SK-N-SH treated with all-trans-retinoic acid at 6 μM for 48 hours (cell line): ENCODE results near the gene WNK3.

Experiments
- ATAC-seq: fragments of 200-7000 bp; cut with Tn5 transposase; 3 replicates; pipeline ENCODE4 v1.9.1; 2020; ENCODE audit warnings: mild to moderate bottlenecking, moderate library complexity
- ARNTL ChIP-seq: fragments of 450-650 bp; formaldehyde crosslinking; IDR thresholded peaks from 2 replicates; pipeline ENCODE4 v1.5.0; 2020; ENCODE audit warnings: low read depth, mild to moderate bottlenecking, moderate library complexity, borderline replicate concordance
- ESRRG ChIP-seq: fragments of 250-450 bp; sonication (Bioruptor Pico); IDR thresholded peaks from 2 replicates; pipeline ENCODE4 v1.6.1; 2021; ENCODE audit warnings: mild to moderate bottlenecking
- GLIS3 ChIP-seq: fragments of 250-450 bp; sonication (Bioruptor Pico); IDR thresholded peaks from 2 replicates; pipeline ENCODE4 v1.5.0; 2020; ENCODE audit warnings: mild to moderate bottlenecking, moderate library complexity
- ISL1 ChIP-seq: fragments of 250-450 bp; sonication (Bioruptor Pico); IDR thresholded peaks from 2 replicates; pipeline ENCODE4 v2.1.2; 2022; ENCODE audit warnings: mild to moderate bottlenecking, moderate library complexity
- OSR1 ChIP-seq: fragments of 250-450 bp; sonication (Bioruptor Pico); IDR thresholded peaks from 2 replicates; pipeline ENCODE4 v1.8.0; 2022; ENCODE audit warnings: moderate library complexity, mild to moderate bottlenecking, inconsistent platforms
- POU6F1 ChIP-seq: fragments of 250-450 bp; sonication (Bioruptor Pico); IDR thresholded peaks from 2 replicates; pipeline ENCODE4 v1.8.0; 2021; ENCODE audit warnings: low read depth, mild to moderate bottlenecking, moderate library complexity, borderline replicate concordance
- PPARA ChIP-seq: fragments of 250-450 bp; sonication (Bioruptor Pico); IDR thresholded peaks from 2 replicates; pipeline ENCODE4 v1.5.0; 2020; ENCODE audit warnings: mild to moderate bottlenecking, borderline replicate concordance
- RARB ChIP-seq: fragments of 250-450 bp; sonication (Bioruptor Pico); IDR thresholded peaks from 2 replicates; pipeline ENCODE4 v1.8.0; 2021; ENCODE audit warnings: mild to moderate bottlenecking, moderate library complexity
- SNAI2 ChIP-seq: fragments of 250-450 bp; sonication (Bioruptor Pico); IDR thresholded peaks from 2 replicates; pipeline ENCODE4 v1.5.0; 2020; ENCODE audit warnings: mild to moderate bottlenecking, moderate library complexity
- TCF4 ChIP-seq: fragments of 250-450 bp; sonication (Bioruptor Pico); IDR thresholded peaks from 2 replicates; pipeline ENCODE4 v1.8.0; 2021; ENCODE audit warnings: mild to moderate bottlenecking, moderate library complexity, borderline replicate concordance
- TOX ChIP-seq: fragments of 250-450 bp; sonication (Bioruptor Pico); IDR thresholded peaks from 2 replicates; pipeline ENCODE4 v1.8.0; 2021; ENCODE audit warnings: mild to moderate bottlenecking, moderate library complexity, borderline replicate concordance
- ZC3H10 ChIP-seq: fragments of 250-450 bp; sonication (Bioruptor Pico); IDR thresholded peaks from 2 replicates; pipeline ENCODE4 v1.5.1; 2021; ENCODE audit warnings: mild to moderate bottlenecking, moderate library complexity
- ZFP3 ChIP-seq: fragments of 250-450 bp; sonication (Bioruptor Pico); IDR thresholded peaks from 2 replicates; pipeline ENCODE4 v1.5.0; 2020; ENCODE audit warnings: mild to moderate bottlenecking, moderate library complexity
- ZFP30 ChIP-seq: fragments of 450-650 bp; formaldehyde crosslinking; IDR thresholded peaks from 2 replicates; pipeline ENCODE4 v1.5.0; 2022; ENCODE audit warnings: mild to moderate bottlenecking, moderate library complexity
- ZNF565 ChIP-seq: fragments of 450-650 bp; formaldehyde crosslinking; conservative IDR thresholded peaks from 2 replicates; pipeline ENCODE4 v1.5.0; 2020; ENCODE audit warnings: low read depth, mild to moderate bottlenecking, moderate library complexity
- ZNF70 ChIP-seq: fragments of 450-650 bp; formaldehyde crosslinking; IDR thresholded peaks from 2 replicates; pipeline ENCODE4 v1.5.0; 2020; ENCODE audit warnings: mild to moderate bottlenecking, moderate library complexity
- ZNF8 ChIP-seq: fragments of 450-650 bp; formaldehyde crosslinking; IDR thresholded peaks from 2 replicates; pipeline ENCODE4 v1.5.0; 2020; ENCODE audit warnings: mild to moderate bottlenecking, moderate library complexity
- TF ChIP-seq, protein P1 (sequence below): fragments of 250-450 bp; sonication (Bioruptor Pico); IDR thresholded peaks from 2 replicates; pipeline ENCODE4 v1.8.0; 2020; ENCODE audit warnings: mild to moderate bottlenecking, moderate library complexity, borderline replicate concordance
- TF ChIP-seq, protein P2 (sequence below): fragments of 250-450 bp; sonication (Bioruptor Pico); IDR thresholded peaks from 2 replicates; pipeline ENCODE4 v1.5.1; 2020; ENCODE audit warnings: low read depth, mild to moderate bottlenecking, moderate library complexity
- TF ChIP-seq, protein P3 (sequence below): fragments of 250-450 bp; sonication (Bioruptor Pico); IDR thresholded peaks from 2 replicates; pipeline ENCODE4 v1.5.0; 2020; ENCODE audit warnings: mild to moderate bottlenecking, moderate library complexity

The WNK3 gene

DNA sequence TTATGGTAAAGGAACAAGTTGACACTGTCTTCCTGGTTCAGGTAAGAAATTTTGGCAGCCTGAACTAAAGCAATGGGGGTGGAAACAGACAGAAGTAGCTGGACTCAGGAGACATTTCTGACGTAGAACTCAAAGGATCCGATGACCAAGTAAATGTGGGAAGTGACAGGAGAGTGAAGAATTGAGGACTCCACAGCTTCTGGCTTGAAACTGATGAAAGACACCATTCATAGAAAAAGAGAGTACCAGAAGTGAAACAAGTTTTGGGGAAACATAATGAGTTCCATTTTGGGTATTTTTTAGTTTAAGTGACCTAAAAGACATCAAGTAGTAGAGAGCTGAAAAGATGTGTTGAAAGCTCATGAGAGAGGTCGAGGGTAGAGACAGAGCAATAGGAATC, 180.5 kb downstream of the WNK3 start:
- no peak for ATAC-seq
- TF ChIP-seq, protein P1, sequence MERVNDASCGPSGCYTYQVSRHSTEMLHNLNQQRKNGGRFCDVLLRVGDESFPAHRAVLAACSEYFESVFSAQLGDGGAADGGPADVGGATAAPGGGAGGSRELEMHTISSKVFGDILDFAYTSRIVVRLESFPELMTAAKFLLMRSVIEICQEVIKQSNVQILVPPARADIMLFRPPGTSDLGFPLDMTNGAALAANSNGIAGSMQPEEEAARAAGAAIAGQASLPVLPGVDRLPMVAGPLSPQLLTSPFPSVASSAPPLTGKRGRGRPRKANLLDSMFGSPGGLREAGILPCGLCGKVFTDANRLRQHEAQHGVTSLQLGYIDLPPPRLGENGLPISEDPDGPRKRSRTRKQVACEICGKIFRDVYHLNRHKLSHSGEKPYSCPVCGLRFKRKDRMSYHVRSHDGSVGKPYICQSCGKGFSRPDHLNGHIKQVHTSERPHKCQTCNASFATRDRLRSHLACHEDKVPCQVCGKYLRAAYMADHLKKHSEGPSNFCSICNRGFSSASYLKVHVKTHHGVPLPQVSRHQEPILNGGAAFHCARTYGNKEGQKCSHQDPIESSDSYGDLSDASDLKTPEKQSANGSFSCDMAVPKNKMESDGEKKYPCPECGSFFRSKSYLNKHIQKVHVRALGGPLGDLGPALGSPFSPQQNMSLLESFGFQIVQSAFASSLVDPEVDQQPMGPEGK (CRISPR knock-in tag), result no peak
- TF ChIP-seq POU6F1 (CRISPR knock-in tag), result no peak
- no peak for TF ChIP-seq ZC3H10 (CRISPR knock-in tag)
- no peak for TF ChIP-seq GLIS3 (CRISPR knock-in tag)
- no peak for TF ChIP-seq ZFP3 (CRISPR knock-in tag)
- no peak for TF ChIP-seq ZFP30 (CRISPR knock-in tag)
- no peak for TF ChIP-seq ZNF565 (CRISPR knock-in tag)
- TF ChIP-seq ESRRG, result no peak
- TF ChIP-seq SNAI2 (CRISPR knock-in tag), result no peak
- TF ChIP-seq ZNF70 (CRISPR knock-in tag), result no peak

- TF ChIP-seq ARNTL (CRISPR knock-in tag), result no peak
- no peak for TF ChIP-seq ZC3H10 (CRISPR knock-in tag)
- TF ChIP-seq ZFP3 (CRISPR knock-in tag), result no peak
- no peak for TF ChIP-seq OSR1 (CRISPR knock-in tag)
- no peak for TF ChIP-seq GLIS3 (CRISPR knock-in tag)
- TF ChIP-seq, all 23 proteins: peak for 0
- ATAC-seq, result no peak
These were observed 184.1 kb downstream of the WNK3 start for GRCh38 chrX:54173791-54174190.

DNA sequence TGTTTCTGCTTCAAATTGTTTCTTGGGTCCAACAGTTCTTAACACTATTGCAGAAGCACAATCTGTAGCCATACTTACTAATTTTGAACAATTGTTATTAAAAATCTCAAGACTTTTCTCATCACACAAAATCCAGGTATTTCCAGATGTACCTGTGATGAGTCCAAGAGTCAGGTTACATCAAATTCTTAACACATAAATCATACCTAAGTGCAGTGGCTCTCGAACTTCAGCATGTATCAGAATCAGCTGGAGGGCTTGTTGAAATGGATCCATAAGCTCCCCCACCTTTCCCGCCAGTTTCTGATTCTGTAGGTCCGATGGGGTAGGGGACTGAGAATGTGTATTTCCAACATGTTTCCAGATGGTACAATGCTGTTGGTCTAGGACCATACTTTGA, 185.4 kb downstream of the WNK3 start:
- no peak for ATAC-seq

DNA sequence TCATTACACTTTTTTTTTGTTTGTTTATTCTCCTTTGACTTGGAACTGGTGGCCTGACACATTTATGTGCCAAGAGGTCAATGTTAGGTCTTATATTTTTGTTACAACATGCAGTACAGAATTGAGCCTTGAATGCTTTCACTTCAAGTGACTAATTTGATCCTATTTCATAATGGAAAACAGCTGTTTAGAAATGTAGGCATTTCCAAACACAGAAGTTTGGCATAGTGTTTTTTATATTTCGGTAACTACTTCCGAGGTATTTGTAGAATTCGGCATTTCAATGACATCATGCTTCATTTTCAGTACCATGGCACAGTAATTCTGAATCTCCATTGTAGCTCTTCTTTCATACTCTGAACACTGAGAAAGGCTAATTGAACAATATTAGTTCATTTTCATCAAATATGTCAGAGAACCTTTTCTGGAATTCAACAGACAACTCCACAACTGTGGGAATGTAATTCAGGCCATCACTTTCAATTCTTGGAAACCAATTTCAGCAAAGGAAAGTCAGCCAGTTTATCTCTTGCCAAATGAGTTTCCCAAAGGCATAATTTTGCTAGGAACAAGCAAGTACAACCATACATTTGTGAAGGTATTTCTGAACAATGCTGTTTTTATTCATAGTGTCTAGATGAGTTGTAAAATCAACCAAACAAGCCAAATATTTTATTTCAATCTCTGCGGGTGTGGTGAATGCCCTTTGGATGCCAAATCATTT, 186.2 kb downstream of the WNK3 start:
- no peak for TF ChIP-seq SNAI2 (CRISPR knock-in tag)
- no peak for TF ChIP-seq OSR1 (CRISPR knock-in tag)
- ATAC-seq, result peak; percentile 60

More for the DNA sequence above, 185.4 kb downstream of the WNK3 start:
- TF ChIP-seq ZFP30 (CRISPR knock-in tag) (no peak), SNAI2 (CRISPR knock-in tag) (no peak), TCF4 (CRISPR knock-in tag) (no peak), ZC3H10 (CRISPR knock-in tag) (no peak), TOX (CRISPR knock-in tag) (no peak), ISL1 (CRISPR knock-in tag) (no peak), ARNTL (CRISPR knock-in tag) (no peak)
- TF ChIP-seq, protein P2, sequence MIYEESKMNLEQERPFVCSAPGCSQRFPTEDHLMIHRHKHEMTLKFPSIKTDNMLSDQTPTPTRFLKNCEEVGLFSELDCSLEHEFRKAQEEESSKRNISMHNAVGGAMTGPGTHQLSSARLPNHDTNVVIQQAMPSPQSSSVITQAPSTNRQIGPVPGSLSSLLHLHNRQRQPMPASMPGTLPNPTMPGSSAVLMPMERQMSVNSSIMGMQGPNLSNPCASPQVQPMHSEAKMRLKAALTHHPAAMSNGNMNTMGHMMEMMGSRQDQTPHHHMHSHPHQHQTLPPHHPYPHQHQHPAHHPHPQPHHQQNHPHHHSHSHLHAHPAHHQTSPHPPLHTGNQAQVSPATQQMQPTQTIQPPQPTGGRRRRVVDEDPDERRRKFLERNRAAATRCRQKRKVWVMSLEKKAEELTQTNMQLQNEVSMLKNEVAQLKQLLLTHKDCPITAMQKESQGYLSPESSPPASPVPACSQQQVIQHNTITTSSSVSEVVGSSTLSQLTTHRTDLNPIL (CRISPR knock-in tag), result no peak
- TF ChIP-seq, all 23 proteins: peak for 0

DNA sequence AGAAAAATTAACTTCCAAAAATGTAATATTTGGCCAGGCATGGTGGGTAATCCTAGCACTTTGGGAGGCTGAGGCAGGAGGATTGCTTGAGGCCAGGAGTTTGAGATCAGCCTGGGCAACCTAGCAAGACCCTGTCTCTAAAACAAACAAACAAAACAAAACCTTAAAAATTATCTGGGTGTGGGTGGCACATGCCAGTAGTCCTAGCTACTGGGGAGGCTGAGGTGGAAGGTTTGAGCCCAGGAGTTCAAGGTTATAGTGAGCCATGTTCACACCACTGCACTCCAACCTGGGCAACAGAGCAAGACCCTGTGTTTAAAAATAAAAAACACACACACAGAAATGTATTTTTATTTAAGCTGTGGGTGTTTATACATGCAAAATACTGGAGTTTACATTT, 186.8 kb downstream of the WNK3 start:
- no peak for ATAC-seq
- TF ChIP-seq ZNF8 (CRISPR knock-in tag) (no peak), ZFP30 (CRISPR knock-in tag) (no peak), ZC3H10 (CRISPR knock-in tag) (no peak), POU6F1 (CRISPR knock-in tag) (no peak), ISL1 (CRISPR knock-in tag) (no peak), RARB (no peak), TCF4 (CRISPR knock-in tag) (no peak), GLIS3 (CRISPR knock-in tag) (no peak), OSR1 (CRISPR knock-in tag) (no peak), PPARA (CRISPR knock-in tag) (no peak)
- TF ChIP-seq, protein P3, sequence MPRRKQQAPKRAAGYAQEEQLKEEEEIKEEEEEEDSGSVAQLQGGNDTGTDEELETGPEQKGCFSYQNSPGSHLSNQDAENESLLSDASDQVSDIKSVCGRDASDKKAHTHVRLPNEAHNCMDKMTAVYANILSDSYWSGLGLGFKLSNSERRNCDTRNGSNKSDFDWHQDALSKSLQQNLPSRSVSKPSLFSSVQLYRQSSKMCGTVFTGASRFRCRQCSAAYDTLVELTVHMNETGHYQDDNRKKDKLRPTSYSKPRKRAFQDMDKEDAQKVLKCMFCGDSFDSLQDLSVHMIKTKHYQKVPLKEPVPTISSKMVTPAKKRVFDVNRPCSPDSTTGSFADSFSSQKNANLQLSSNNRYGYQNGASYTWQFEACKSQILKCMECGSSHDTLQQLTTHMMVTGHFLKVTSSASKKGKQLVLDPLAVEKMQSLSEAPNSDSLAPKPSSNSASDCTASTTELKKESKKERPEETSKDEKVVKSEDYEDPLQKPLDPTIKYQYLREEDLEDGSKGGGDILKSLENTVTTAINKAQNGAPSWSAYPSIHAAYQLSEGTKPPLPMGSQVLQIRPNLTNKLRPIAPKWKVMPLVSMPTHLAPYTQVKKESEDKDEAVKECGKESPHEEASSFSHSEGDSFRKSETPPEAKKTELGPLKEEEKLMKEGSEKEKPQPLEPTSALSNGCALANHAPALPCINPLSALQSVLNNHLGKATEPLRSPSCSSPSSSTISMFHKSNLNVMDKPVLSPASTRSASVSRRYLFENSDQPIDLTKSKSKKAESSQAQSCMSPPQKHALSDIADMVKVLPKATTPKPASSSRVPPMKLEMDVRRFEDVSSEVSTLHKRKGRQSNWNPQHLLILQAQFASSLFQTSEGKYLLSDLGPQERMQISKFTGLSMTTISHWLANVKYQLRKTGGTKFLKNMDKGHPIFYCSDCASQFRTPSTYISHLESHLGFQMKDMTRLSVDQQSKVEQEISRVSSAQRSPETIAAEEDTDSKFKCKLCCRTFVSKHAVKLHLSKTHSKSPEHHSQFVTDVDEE (CRISPR knock-in tag), result no peak
- TF ChIP-seq, protein P1 (CRISPR knock-in tag), result no peak
